K562 (cell line): ENCODE results near the gene SLC26A1. TPM values are rescaled to one million over a fixed set of nuclear protein-coding genes. Genes with fewer than 3 reads are reported as not detected.

Experiments
- ARHGAP35 ChIP-seq: fragments of 450-650 bp; IDR thresholded peaks from 2 replicates; pipeline ENCODE4 v1.6.1; 2018; ENCODE audit not compliant: partially characterized antibody
- DDX20 ChIP-seq: fragments of 450-650 bp; IDR thresholded peaks from 2 replicates; pipeline ENCODE4 v1.6.1; 2016; ENCODE audit warnings: missing genetic modification characterization, low read depth, mild to moderate bottlenecking, missing compliant biosample characterization, moderate library complexity
- DIDO1 ChIP-seq: fragments of 450-650 bp; IDR thresholded peaks from 2 replicates; pipeline ENCODE4 v1.6.1; 2016; ENCODE audit warnings: low read depth, missing biosample characterization, missing genetic modification characterization
- DMBX1 ChIP-seq: fragments of 250-450 bp; sonication (Bioruptor Pico); IDR thresholded peaks from 2 replicates; pipeline ENCODE4 v1.8.0; 2022; ENCODE audit warnings: inconsistent platforms, mild to moderate bottlenecking, moderate library complexity, borderline replicate concordance
- E2F3 ChIP-seq: fragments of 250-450 bp; sonication (Bioruptor Pico); IDR thresholded peaks from 2 replicates; pipeline ENCODE4 v1.4.0; 2020; ENCODE audit warnings: mild to moderate bottlenecking
- ETS1 ChIP-seq: conservative IDR thresholded peaks from 2 replicates; pipeline ENCODE4 v1.6.1; 2011; ENCODE audit warnings: low read depth, mild to moderate bottlenecking, low read length; ENCODE audit not compliant: control insufficient read depth
- FIP1L1 ChIP-seq: fragments of 200-400 bp; formaldehyde crosslinking; IDR thresholded peaks from 2 replicates; pipeline ENCODE4 v1.6.1; 2018; ENCODE audit warnings: mild to moderate bottlenecking, low read depth, low read length; ENCODE audit not compliant: poor library complexity, severe bottlenecking
- FOXM1 ChIP-seq, 2 experiments: fragments of 450-650 bp in 1 of 2; sonication (generic) in 1 of 2; formaldehyde crosslinking in 1 of 2; IDR thresholded peaks; 2 replicates each; pipeline versions ENCODE4 v1.6.1 to v1.9.0; 2017 to 2022; ENCODE audit warnings: low read depth in 2 of 2, mild to moderate bottlenecking in 2 of 2, missing genetic modification reagents in 1 of 2, moderate library complexity in 1 of 2
- GTF2E2 ChIP-seq: fragments of 200-800 bp; sonication (Bioruptor generic); IDR thresholded peaks from 2 replicates; pipeline ENCODE4 v1.6.1; 2016; ENCODE audit warnings: missing genetic modification characterization, missing compliant biosample characterization
- PTTG1 ChIP-seq: fragments of 450-650 bp; IDR thresholded peaks from 2 replicates; pipeline ENCODE4 v1.6.1; 2016; ENCODE audit warnings: low read depth, mild to moderate bottlenecking, missing genetic modification characterization, missing compliant biosample characterization
- SMC3 ChIP-seq: conservative IDR thresholded peaks from 2 replicates; pipeline ENCODE4 v1.6.1; 2011; ENCODE audit warnings: low read depth, low read length, improper control_type of control experiment; ENCODE audit not compliant: insufficient read depth
- TAF9B ChIP-seq: fragments of 450-650 bp; IDR thresholded peaks from 2 replicates; pipeline ENCODE4 v1.6.1; 2018; ENCODE audit warnings: mild to moderate bottlenecking; ENCODE audit not compliant: partially characterized antibody
- TCF3 ChIP-seq: sonication (generic); formaldehyde crosslinking; IDR thresholded peaks from 2 replicates; pipeline ENCODE4 v1.4.0; 2020; ENCODE audit warnings: mild to moderate bottlenecking, missing genetic modification reagents
- ZNF121 ChIP-seq: sonication (generic); formaldehyde crosslinking; conservative IDR thresholded peaks from 2 replicates; pipeline ENCODE4 v1.8.0; 2022; ENCODE audit warnings: missing genetic modification reagents
- ZNF224 ChIP-seq: sonication (generic); formaldehyde crosslinking; IDR thresholded peaks from 2 replicates; pipeline ENCODE4 v1.8.0; 2022; ENCODE audit warnings: mild to moderate bottlenecking, missing genetic modification reagents
- ZNF24 ChIP-seq: fragments of 450-650 bp; IDR thresholded peaks from 2 replicates; pipeline ENCODE4 v1.6.1; 2016
- ZNF398 ChIP-seq: fragments of 250-450 bp; sonication (Bioruptor Pico); IDR thresholded peaks from 2 replicates; pipeline ENCODE4 v1.8.0; 2021; ENCODE audit warnings: moderate library complexity, mild to moderate bottlenecking, inconsistent platforms
- polyA plus RNA-seq, 8 experiments: library from polyadenylated mRNA; depleted of rRNA in 4 of 8; stranded (reverse) in 5 of 8; unstranded in 3 of 8; fragments of >200 nt; fragmentation: Nextera tagmentation in 2 of 8; fragmentation: Illumina TruSeq in 1 of 8; extraction: Ambion mirVana in 2 of 8; extraction: Trizol in 1 of 8; gene quantifications; 2 replicates each; pipeline versions ENCODE4 v1.2.1 to v1.2.3, GENCODE V29; 2011 to 2014; ENCODE audit warnings: inconsistent platforms in 1 of 8, missing spikeins in 1 of 8
- total RNA-seq, 7 experiments: library from RNA; depleted of rRNA in 6 of 7; stranded (reverse); fragments of >200 nt in 6 of 7; fragmentation: Illumina TruSeq in 2 of 7; extraction: Trizol in 2 of 7; gene quantifications; 2 replicates each; pipeline versions ENCODE4 v1.2.1 to v1.2.3, GENCODE V29; 2011 to 2021; ENCODE audit warnings: low replicate concordance in 1 of 7
- TF ChIP-seq, protein P1 (sequence below): IDR thresholded peaks from 2 replicates; pipeline ENCODE4 v1.6.1; 2012; ENCODE audit warnings: low read depth, low read length, improper control_type of control experiment, borderline replicate concordance
- TF ChIP-seq, protein P2 (sequence below): fragments of 250-450 bp; sonication (Bioruptor Pico); IDR thresholded peaks from 2 replicates; pipeline ENCODE4 v1.5.1; 2021; ENCODE audit warnings: mild to moderate bottlenecking
- TF ChIP-seq, protein P3 (sequence below): sonication (generic); formaldehyde crosslinking; IDR thresholded peaks from 2 replicates; pipeline ENCODE4 v1.8.0; 2022; ENCODE audit warnings: mild to moderate bottlenecking, missing genetic modification reagents

The SLC26A1 gene
- total and polyA plus RNA-seq, 9 of the 15 experiments (the other 6 are each of a cell fraction or from before 2014, with no cell fraction given) = 0.11 to 4.2 (median 0.95) TPM

- TF ChIP-seq, protein P1, sequence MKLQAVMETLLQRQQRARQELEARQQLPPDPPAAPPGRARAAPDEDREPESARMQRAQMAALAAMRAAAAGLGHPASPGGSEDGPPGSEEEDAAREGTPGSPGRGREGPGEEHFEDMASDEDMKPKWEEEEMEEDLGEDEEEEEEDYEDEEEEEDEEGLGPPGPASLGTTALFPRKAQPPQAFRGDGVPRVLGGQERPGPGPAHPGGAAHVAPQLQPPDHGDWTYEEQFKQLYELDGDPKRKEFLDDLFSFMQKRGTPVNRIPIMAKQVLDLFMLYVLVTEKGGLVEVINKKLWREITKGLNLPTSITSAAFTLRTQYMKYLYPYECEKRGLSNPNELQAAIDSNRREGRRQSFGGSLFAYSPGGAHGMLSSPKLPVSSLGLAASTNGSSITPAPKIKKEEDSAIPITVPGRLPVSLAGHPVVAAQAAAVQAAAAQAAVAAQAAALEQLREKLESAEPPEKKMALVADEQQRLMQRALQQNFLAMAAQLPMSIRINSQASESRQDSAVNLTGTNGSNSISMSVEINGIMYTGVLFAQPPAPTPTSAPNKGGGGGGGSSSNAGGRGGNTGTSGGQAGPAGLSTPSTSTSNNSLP = no peak
- TF ChIP-seq ZNF121 (CRISPR knock-in tag) = no peak
- TF ChIP-seq DDX20 (tag) = no peak
- TF ChIP-seq, protein P2, sequence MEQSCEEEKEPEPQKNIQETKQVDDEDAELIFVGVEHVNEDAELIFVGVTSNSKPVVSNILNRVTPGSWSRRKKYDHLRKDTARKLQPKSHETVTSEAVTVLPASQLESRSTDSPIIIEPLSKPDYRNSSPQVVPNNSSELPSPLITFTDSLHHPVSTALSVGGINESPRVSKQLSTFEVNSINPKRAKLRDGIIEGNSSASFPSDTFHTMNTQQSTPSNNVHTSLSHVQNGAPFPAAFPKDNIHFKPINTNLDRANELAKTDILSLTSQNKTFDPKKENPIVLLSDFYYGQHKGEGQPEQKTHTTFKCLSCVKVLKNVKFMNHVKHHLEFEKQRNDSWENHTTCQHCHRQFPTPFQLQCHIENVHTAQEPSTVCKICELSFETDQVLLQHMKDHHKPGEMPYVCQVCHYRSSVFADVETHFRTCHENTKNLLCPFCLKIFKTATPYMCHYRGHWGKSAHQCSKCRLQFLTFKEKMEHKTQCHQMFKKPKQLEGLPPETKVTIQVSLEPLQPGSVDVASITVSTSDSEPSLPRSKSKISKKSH (CRISPR knock-in tag) = no peak
- no peak for TF ChIP-seq TCF3
- TF ChIP-seq ZNF24 = no peak
- no peak for TF ChIP-seq DMBX1 (CRISPR knock-in tag)
- no peak for TF ChIP-seq PTTG1 (tag)
- TF ChIP-seq DIDO1 = no peak
- TF ChIP-seq GTF2E2 (tag) = no peak
- TF ChIP-seq ARHGAP35 = no peak
- TF ChIP-seq ETS1 = no peak
- peak; percentile 30 for TF ChIP-seq FIP1L1
- TF ChIP-seq ZNF224 (CRISPR knock-in tag) = no peak
- no peak for TF ChIP-seq ZNF398 (CRISPR knock-in tag)
- no peak for TF ChIP-seq SMC3
- TF ChIP-seq E2F3 (CRISPR knock-in tag) = no peak; the same call in 1 of the 2 replicates
- TF ChIP-seq TAF9B = no peak
- TF ChIP-seq FOXM1 (IDR thresholded peaks at IDR 0.05; ENCODE audit: low read depth) = no peak
- peak; percentile 70 for TF ChIP-seq FOXM1 (CRISPR knock-in tag; IDR thresholded peaks at IDR 0.05; ENCODE audit: low read depth)
- TF ChIP-seq, protein P3, sequence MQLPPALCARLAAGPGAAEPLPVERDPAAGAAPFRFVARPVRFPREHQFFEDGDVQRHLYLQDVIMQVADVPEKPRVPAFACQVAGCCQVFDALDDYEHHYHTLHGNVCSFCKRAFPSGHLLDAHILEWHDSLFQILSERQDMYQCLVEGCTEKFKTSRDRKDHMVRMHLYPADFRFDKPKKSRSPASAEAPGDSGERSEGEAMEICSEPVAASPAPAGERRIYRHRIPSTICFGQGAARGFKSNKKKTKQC = no peak
Measured at GRCh38 chr4:1009542-1010394, 16.6 kb upstream of the SLC26A1 start (continued).
